GM19372 (cell line): Measurements from ENCODE around the gene FUZ.
"Not testable (repeated sequence)": the region's sequence is repeated elsewhere in the genome, so short reads cannot be mapped to it uniquely, and the experiment has no call there.

Experiments
- ATAC-seq: cut with Tn5 transposase; IDR thresholded peaks from one replicate; pipeline ENCODE4 v1.9.1; 2021; ENCODE audit warnings: mild to moderate bottlenecking, low read depth, moderate library complexity; ENCODE audit not compliant: unreplicated experiment

FUZ gene

GRCh38 chr19:49835562-49835961, 22.5 kb upstream of the FUZ start:
- no peak for ATAC-seq

- no peak for ATAC-seq
Observed at GRCh38 chr19:49833599-49833998, 20.5 kb upstream of the FUZ start.

- ATAC-seq, result no peak
Observed at GRCh38 chr19:49832556-49832955, 19.5 kb upstream of the FUZ start.

- no peak for ATAC-seq
Observed at GRCh38 chr19:49831592-49831991, 18.5 kb upstream of the FUZ start.

GRCh38 chr19:49830766-49831165, 17.7 kb upstream of the FUZ start:
- no peak for ATAC-seq

- ATAC-seq, result no peak
Observed at GRCh38 chr19:49829721-49830120, 16.6 kb upstream of the FUZ start.

GRCh38 chr19:49829200-49829599, 16.1 kb upstream of the FUZ start:
- ATAC-seq, result no peak

- ATAC-seq, result no peak
Observed at GRCh38 chr19:49827034-49827433, 13.9 kb upstream of the FUZ start.

- ATAC-seq, result no peak
Observed at GRCh38 chr19:49824662-49825061, 11.6 kb upstream of the FUZ start.

- ATAC-seq, result no peak
Observed at GRCh38 chr19:49823472-49823871, 10.4 kb upstream of the FUZ start.

- no peak for ATAC-seq
Observed at GRCh38 chr19:49820125-49820524, 7.0 kb upstream of the FUZ start.

- not testable (repeated sequence) for ATAC-seq
Observed at GRCh38 chr19:49819452-49820115, 6.5 kb upstream of the FUZ start.

GRCh38 chr19:49818649-49819370, 5.7 kb upstream of the FUZ start:
- ATAC-seq, result no peak

GRCh38 chr19:49817964-49818648, 5.0 kb upstream of the FUZ start, which contains the start of gene MED25:
MED25 (plus strand) TSS chr19:49818289; CDS start chr19:49818342, 53 bp downstream.
- peak; percentile 58 for ATAC-seq

- no peak for ATAC-seq
Observed at GRCh38 chr19:49816590-49816989, 3.5 kb upstream of the FUZ start.

GRCh38 chr19:49814010-49814409, 918 bp upstream of the FUZ start:
- ATAC-seq, result no peak

- no peak for ATAC-seq
Observed at GRCh38 chr19:49812452-49812996, 568 bp downstream of the FUZ start.

GRCh38 chr19:49811328-49811727, 1.8 kb downstream of the FUZ start:
- no peak for ATAC-seq

GRCh38 chr19:49809941-49810389, 3.1 kb downstream of the FUZ start:
- no peak for ATAC-seq

GRCh38 chr19:49809160-49809940, 3.7 kb downstream of the FUZ start:
- ATAC-seq, result no peak
